ENCODE data around the gene CEP104.

The CEP104 gene

DNA sequence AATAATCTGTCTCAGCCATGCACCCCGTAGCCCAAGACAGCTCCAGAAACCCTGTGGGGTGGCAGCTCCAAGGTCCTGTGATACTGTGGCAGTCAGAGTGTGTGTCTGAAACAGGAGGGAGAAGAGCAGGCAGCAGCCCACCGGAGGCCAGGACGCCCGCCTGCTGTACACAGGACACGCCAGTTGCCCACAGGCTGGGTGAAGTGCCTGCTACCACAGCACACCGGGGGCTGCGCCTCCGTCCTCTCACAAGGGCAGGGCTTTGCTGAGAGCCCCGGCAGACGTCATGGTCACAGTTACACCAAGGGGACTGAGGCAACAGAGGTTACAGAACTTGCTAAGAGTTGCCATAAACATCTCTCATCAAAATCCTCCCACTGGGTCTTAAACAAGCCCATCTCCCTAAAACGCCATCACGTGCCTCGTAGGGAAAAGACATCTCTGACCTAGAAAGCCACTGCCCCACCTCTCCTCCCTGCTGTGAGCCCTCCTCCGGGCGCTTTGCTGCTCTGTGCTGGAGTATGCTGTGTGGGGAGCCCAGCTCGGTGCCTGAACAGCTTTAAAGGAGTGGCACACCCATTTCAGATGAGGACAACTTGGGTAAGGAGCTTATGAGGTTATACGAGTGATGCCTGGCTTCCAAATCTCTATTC, 37.7 kb upstream of the CEP104 start:
- DNase-seq (ENCODE audit: low spot score): no peak

DNA sequence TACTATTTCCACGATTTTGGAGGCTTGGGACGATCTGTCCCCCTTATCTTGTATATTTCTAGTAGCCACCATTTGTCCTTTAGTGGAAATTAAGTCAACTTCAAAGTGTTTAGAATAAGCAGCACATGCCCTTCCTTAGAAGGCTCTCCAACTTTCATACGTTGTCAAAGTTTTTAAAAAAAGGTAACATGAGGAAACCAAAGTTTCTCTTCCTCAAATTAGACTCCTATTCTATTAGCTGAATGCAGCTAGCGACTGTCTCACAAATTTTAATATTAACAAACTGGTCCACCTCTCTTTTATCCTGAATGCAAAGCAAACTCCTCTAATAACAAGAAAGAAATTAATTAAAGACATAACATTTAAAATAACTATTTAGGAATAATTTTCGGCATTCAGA, 36.2 kb upstream of the CEP104 start:
- DNase-seq (ENCODE audit: low spot score): no peak

DNA sequence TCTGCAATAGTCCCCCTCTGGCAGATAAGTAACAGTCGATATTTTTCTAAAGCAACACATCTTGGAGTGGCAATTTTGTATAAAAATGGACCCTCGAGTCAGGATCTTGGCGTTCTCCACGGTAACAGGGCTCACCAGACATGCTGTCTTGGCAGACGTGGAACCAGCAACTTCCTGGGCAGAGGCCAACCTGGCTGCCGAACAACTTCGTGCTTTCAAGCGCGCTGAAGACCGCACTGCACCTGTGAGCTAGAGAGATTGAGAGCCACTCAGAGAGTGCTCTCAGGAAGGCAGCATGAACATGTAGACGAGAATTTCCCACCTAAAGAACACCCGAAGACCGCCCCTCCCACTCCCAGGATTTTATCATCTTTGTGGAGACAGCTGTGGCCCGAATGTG, 35.7 kb upstream of the CEP104 start:
- peak; percentile 47 for DNase-seq (ENCODE audit: low spot score)

DNA sequence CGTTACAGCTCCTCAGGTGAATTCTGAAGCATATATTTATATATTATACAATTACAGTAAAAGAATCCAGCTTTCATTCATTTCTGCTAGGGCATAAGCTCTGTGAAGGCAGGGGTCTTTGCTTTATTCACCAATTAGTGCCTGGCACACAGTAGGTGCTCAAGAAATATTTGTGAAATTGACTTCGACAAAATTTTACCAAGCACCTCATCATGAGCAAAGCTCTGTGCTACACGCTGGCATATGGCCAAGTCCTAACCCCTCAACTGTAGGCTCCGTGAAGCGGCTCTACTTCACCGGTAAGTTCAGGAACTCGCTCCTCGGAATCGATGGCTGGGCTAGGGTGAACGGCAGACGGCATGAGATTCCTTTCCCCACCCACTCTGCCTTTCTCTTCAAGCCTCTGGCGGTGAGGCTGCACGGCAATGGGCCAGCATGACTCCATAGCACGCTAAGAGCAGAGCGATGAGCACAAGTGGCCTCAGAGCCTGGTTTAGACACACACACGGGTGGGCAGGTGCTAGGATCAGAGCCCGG, 34.4 kb upstream of the CEP104 start:
- peak; percentile 30 for DNase-seq (ENCODE audit: low spot score)

DNA sequence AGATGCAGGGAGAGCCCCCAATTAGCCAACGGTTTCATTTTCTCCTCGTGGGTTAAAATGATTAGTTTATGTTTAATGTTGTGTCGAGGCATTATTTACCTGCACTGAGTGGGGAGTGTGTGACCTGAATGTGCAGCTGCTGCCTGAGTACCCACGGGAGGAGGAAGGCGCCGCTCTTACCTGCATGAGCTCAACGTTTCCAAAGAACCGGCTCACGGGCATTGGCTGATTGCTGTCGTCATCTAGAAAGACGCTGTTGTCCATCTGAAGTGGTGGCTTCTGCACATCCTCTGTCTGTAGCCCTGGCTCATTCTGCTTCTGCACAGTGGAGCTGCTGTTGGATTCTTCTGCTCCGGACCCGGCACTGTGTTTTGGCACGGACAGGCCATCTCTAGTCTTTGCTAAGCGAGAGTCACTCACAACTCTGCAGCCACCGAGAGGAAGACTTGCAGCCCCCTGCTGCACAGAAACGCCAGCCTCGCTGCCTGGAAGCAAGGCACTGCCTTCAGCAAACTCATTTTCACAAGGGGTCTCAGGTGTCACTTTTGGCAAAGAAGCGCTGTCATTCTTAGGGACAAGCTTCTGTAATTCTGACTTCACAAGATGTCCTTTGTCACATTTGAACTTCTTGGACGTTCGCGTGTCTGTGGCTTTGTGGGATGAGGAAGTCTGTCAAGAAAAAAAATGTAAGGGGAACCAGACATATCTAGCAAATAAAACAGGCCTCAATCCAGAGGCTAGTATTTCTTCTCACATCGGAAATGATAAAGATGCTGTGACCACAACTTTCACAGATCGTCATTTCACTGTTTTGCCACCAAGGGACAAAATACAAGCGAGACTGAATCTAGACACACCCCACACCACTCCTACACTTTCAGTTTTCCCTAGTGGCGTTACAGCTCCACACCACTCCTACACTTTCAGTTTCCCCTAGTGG, 33.6 kb upstream of the CEP104 start:
- DNase-seq (ENCODE audit: low spot score): no peak

DNA sequence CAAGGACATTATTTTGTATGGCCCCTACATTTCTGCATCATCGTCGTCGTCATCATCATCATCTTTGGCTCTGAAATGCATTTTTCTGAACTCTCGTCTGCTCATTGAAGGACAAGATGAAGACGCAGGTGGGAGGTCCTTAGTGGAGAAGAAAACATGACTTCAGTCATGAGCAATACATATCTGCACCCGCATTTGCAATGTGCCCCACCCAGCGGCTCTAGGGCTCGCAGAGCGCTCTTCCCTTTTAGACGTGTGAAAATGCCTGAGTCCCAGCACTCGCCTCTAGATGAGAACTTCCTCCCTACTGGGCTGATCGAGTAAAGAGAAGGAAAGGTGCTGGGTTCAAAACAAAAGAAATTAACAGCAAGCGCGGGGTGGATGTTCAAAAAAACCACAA, 32.9 kb upstream of the CEP104 start:
- DNase-seq (ENCODE audit: low spot score): no peak

DNA sequence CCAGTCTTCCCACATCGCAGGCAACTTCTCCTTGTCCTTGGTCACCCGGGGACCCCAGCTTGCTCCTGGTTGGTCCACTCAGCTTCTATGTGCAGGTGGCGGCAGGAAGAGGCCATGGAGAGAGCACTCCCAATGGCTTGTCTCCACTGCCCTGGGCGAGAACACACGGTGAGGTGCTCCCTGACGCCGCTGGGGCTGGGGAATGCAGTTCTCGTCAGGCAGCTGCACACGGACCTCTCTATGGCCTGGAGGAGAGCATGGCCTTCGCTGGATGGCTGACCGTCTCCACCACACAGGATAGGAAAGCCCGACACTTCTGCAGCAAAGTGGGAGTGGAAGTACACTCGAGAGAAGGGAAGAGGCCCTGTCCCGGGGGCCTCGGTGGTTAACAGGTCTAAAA, 31.3 kb upstream of the CEP104 start:
- no peak for DNase-seq (ENCODE audit: low spot score)

DNA sequence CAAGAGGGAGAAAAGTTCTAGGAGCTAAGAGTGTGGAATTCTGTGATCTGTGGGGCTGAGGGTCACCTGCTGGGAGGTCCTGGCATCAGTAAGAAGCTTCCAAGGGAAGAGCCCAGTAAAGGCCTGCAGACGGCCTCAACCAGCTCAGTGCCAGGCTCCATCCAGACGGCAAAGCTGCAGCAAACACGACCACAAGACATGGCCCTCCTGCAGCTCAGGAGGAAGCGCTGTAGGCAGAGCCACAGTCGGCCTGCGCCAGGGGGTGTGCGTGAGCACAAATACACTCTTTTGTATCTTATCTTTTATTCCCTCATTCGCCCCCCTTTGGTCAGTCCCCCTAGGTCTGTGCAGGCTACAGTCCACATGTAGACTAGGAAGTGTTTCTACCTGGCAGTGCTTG, 29.7 kb upstream of the CEP104 start:
- no peak for DNase-seq (ENCODE audit: low spot score)

DNA sequence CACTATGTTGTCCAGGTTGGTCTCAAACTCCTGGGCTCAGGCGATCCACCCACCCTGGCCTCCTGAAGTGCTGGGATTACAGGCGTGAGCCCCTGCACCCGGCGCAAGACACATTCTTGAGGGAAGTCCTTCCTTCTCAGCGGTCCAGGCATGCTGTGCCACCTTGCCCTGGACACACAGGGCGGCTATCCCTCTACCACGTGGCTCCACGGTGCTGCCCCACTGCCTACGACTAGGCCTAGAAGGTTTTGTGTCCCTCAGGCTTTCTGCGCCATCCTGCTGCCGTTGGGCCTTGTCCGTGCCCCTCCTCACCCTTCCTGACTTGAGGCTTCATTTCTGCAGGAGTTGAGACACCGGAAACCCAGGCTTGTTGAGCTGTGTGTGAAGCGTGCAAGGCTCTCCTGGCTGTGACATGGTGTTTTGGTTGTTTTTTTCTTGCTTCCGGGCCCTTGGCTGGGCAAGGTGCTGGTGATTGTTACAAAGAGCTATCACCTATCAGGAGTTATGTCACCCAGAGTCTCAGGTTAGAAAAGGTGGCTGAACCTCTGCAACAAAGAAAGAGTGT, 29.2 kb upstream of the CEP104 start:
- no peak for DNase-seq (ENCODE audit: low spot score)

DNA sequence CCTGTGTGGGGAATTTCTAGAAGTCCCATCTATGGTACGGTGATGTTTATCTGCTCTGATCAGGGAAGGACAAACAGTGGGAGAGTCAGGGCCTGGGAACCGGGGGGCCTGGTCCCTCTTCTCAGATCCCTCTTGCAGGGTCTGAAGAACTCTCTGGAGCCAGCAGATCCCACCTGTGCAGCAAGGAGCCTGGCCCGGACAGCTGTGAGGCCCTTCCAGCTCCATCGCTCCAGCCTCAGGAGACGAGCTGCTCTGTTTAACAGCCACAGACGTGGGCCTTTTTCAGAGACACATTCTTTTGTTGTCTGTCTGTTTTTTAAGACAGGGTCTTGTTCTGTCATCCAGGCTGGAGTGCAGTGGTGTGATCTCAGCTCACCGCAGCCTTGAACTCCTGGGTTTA, 28.6 kb upstream of the CEP104 start:
- no peak for DNase-seq (ENCODE audit: low spot score)

DNA sequence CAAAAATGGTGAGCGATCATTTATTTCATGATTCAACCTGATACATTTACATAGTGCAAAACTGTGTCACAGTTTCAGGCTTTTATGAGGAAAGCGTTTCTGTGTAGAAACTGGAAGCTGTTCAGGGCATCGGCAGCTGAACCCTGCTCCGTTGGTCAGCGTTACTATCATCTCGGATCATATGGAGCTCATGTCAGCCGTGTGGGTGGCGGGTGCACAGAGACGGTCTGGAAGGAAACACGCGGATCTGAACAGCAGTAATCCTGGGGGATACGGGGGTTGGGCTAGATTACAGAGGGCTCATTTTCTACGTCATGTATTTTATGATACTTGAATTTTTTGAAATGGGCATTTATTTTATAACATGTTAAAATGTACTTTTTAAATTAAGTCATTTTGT, 28.0 kb upstream of the CEP104 start:
- DNase-seq (ENCODE audit: low spot score): no peak

DNA sequence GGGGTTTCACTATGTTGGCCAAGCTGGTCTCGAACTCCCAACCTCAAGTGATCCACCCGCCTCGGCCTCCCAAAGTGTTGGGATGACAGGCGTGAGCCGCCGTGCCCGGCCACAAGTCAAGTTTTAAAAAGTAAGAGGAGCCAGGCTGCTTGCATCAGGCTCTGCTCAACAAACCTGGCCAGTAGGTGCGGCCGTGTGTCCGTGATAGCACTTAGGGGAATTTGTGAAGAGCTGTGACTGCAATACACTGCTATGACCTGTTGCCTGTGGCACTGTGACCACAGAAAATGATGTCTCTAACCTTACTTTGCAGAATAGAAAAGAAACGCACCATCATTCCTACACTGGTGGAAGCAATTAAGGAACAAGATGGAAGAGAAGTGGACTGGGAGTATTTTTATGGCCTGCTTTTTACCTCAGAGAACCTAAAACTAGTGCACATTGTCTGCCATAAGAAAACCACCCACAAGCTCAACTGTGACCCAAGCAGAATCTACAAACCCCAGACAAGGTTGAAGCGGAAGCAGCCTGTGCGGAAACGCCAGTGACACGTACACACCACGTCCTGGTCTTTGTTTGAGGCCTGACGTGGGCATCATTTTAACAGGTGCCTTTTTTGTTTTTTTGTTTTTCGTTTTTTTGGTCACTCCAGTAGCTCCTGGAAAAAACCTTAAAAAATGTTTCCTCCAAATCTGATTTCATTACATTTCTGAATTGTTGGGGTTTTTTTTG, 26.3 kb upstream of the CEP104 start:
- DNase-seq (ENCODE audit: low spot score): no peak

DNA sequence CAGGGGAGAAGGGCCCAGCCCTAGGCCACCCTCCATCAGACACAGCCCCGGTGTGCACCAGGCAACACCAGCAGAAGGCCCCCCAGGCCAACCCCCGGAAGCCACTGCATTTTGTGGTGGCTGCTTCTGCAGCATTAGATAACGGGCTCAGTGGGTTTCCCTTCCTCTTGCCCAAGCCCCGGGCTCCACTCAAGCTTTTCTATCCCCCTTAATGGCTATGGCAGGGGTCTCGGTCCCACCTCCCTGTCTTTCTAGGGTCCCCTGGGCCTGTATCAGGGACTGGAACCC, 24.1 kb upstream of the CEP104 start:
- no peak for DNase-seq (ENCODE audit: low spot score)

DNA sequence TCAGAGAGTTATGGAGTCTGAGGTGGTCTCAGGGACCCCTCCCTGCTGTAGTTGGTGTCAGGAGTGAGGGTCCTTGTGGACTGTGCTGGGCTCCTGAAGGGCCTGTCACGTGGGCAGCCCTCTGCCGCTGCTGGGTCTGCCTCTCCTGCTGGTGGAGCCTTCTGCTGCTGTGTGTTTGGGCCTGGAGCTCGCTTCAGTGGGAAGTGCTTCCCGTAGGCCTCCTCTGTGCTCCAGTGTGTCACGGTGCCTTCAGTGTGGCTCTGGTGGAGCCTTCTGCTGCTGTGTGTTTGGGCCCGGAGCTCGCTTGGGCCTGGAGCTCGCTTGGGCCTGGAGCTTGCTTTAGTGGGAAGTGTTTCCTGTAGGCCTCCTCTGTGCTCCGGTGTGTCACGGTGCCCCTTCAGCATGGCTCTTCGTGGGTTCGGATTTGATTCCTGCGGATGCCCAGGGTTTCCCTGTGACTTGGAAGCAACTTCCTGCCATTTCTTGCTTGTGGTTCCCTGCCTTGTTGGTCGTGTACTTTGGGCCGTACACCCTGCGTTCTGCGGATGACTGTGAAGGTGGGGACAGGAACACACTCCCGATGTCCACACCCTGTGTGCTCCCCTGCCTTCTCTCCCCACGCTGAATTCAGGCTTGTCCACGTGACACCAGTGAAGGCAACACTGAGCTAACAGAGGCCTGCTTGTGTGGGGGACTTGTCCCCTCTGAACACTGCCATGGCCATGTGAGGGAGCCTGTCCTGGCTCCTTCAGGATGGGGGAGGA, 23.6 kb upstream of the CEP104 start:
- DNase-seq (ENCODE audit: low spot score): no peak

DNA sequence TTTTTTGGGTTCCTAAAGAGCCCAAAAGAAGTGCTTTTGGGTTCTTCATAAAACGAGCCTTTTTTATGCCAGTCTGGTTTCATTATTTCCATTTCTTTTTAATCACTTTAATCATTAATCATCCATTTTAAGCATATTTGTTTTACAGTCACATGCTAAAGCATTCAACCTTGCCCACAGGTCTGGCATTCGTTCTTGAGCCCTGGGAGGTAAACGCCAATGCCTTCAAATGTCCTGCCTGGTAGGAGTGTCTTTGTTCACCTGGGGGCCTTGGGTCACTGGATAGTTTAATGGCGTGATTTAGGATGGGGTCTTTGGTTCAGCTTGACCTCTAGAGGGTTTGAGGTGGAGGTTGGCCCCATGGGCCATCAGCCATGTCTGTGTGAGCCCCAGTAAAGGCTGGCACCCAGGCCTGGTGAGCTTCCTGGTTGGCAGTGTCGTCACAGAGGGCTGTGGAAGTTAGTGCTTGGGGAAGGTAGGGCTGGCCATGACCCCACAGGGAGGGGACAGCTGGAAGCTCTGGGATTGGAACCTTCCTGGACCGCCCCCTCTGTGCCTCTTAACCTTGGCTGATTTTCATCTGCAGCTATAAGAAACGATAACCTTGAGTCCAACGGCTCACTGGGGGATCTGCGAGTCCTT, 22.9 kb upstream of the CEP104 start:
- no peak for DNase-seq (ENCODE audit: low spot score)

DNA sequence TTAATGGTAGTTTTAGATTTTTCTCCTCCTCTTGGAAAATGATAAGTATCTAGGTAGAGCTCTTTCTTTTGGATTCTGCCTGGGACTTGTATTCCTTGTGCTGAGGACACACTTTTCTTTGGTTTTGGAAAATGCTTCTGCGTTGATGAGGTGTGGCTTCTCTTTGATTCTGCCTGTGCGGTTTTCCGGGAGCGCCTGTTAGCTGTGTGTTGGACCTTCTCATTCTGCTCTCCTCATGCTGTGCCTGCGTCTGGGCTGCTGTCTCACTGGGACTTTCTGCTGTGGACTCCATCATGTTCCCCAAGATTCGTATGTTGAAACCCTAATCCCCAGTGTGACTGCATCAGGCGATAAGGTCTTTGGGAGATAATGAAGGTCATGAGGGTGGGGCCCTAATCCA, 22.1 kb upstream of the CEP104 start:
- DNase-seq (ENCODE audit: low spot score): no peak

DNA sequence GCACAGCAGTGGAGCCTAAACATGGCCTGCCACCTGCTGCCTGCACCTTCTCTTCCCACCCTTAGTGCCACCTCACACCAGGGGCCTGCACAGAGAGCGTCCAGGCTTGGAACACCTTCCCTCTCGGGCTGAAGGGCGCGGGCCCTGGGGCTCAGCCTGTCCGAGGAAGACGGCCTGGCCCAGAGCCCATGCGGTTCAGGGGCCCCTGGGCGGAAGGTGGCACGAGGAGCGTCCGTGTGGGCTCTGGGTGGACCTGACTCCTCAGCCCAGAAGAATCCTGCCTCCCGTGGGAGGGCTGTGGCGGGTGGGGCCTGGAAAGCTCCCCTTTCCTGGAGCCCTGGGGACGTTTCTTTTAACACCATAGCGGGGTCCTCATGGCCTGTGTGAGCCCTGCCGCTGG, 19.7 kb upstream of the CEP104 start:
- no peak for DNase-seq (ENCODE audit: low spot score)

DNA sequence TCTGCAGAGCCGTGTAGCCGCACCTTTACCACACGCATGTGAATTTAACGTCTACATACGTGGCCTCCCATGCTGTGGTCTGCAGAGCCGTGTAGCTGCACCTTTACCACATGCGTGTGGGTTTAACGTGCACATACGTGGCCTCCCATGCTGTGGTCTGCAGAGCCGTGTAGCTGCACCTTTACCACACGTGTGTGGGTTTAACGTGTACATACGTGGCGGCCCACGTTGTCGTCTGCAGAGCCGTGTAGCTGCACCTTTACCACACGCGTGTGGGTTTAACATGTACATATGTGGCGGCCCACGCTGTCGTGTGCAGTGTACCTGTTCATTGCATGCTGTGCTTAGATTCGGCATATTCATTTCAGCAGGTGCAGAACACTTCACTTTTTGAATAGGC, 17.7 kb upstream of the CEP104 start:
- no peak for DNase-seq (ENCODE audit: low spot score)

DNA sequence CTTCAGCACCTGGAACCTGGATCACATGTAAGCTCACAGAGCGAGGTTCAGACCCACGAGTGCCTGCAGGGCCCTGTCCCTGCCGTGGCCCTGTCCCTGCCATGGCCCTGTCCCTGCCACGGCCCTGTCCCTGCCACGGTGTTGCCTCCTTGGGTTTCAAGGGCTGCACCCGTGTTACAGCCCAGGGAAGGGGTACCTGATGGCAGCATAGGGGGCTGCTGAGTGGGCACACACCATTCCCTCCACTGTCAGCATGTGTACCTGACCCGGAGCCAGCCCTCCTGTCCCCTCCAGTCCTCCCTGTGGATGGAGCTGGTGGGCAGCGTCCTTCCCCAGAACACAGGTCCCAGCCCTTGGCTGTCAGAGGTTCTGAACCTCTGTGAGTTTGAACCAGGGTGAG, 15.5 kb upstream of the CEP104 start:
- DNase-seq (ENCODE audit: low spot score): no peak

DNA sequence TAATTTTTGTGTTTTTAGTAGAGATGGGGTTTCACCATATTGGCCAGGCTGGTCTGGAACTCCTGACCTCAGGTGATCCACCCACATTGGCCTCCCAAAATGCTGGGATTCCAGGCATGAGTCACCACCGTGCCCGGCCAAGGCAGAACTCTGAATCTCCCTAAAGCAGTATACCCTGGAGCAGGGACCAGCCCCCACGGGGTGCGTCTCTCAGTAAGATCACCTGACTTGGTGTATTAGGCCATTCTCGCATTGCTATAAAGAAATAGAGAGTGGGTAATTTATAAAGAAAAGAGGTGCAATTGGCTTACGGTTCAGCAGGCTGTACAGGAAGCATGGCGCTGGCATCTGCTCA, 14.4 kb upstream of the CEP104 start:
- no peak for DNase-seq (ENCODE audit: low spot score)

DNA sequence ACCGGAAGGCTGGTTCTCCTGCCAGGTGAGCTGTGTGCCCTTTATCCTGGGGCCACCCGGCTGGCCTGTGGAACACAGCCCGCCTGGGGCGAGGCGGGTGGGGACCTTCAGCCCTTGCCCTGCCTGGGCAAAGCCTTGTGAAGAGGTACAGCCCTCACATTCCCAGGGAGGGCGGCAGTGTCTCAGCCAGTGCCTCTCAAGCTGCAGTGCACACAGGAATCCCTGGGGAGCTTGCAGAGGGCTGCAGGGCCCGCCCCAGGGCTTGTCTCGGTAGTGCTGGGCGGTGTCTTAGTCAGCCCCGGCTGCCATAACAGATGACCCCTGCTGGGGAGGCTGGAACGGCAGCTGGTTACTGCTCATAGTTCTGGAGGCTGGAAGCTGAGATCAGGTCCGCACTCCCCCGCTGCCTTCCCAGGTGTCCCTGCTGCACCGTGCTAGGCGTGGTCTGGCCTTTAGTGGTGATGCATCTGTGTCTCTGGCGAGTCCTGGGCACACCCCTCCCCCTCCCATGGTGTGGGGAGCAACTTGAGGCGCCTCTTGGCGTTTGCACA, 12.8 kb upstream of the CEP104 start:
- no peak for DNase-seq (ENCODE audit: low spot score)

Measured in Ammon's horn (tissue), 1 donor.